T47D (cell line): ENCODE data around the gene GUCA2A.

Source experiments
- DNase-seq, 2 experiments: peaks; one replicate each; pipeline versions ENCODE4 v3.0.0 to v3.0.0-alpha.2; 2011 to 2012; ENCODE audit warnings: low read depth in 1 of 2, low spot score in 1 of 2
- JUND ChIP-seq: IDR thresholded peaks from 2 replicates; pipeline ENCODE4 v1.6.1; 2012; ENCODE audit warnings: low read depth
- in situ Hi-C: cut with HindIII; loops from 2 replicates; pipeline ENCODE4 v1.10.0; 2016; ENCODE audit warnings: low sequenced_read_pairs, low pct_unique_long_range_greater_than_20kb

GUCA2A gene

GRCh38 chr1:42130061-42130660 lies 34.4 kb downstream of the GUCA2A start:
- TF ChIP-seq JUND: no peak
- in situ Hi-C loops: no loop called here
- no peak for DNase-seq

GRCh38 chr1:42128964-42129363 lies 35.6 kb downstream of the GUCA2A start:
- in situ Hi-C loops: no loop called here
- DNase-seq: no peak
- no peak for TF ChIP-seq JUND

GRCh38 chr1:42128499-42128898 lies 36.0 kb downstream of the GUCA2A start:
- no peak for DNase-seq
- in situ Hi-C loops: no loop called here
- TF ChIP-seq JUND: no peak

- in situ Hi-C loops: no loop called here
- DNase-seq: no peak
- no peak for TF ChIP-seq JUND
Measured at GRCh38 chr1:42127767-42128166, 36.8 kb downstream of the GUCA2A start.

- in situ Hi-C loops: no loop called here
- DNase-seq: no peak
- TF ChIP-seq JUND: no peak
Measured at GRCh38 chr1:42125552-42125951, 39.0 kb downstream of the GUCA2A start.

GRCh38 chr1:42122408-42122807 lies 42.1 kb downstream of the GUCA2A start:
- no peak for DNase-seq
- TF ChIP-seq JUND: no peak
- in situ Hi-C loops: no loop called here

- no peak for TF ChIP-seq JUND
- DNase-seq: no peak
- in situ Hi-C loops: no loop called here
Measured at GRCh38 chr1:42118125-42118524, 46.4 kb downstream of the GUCA2A start.

GRCh38 chr1:42117214-42117613 lies 47.3 kb downstream of the GUCA2A start:
- in situ Hi-C loops: no loop called here
- no peak for DNase-seq
- no peak for TF ChIP-seq JUND

- no peak for TF ChIP-seq JUND
- no peak for DNase-seq
- in situ Hi-C loops: no loop called here
Measured at GRCh38 chr1:42114229-42114628, 50.3 kb downstream of the GUCA2A start.
